ENCODE measurements around the gene MCRIP2.

The MCRIP2 gene

DNA sequence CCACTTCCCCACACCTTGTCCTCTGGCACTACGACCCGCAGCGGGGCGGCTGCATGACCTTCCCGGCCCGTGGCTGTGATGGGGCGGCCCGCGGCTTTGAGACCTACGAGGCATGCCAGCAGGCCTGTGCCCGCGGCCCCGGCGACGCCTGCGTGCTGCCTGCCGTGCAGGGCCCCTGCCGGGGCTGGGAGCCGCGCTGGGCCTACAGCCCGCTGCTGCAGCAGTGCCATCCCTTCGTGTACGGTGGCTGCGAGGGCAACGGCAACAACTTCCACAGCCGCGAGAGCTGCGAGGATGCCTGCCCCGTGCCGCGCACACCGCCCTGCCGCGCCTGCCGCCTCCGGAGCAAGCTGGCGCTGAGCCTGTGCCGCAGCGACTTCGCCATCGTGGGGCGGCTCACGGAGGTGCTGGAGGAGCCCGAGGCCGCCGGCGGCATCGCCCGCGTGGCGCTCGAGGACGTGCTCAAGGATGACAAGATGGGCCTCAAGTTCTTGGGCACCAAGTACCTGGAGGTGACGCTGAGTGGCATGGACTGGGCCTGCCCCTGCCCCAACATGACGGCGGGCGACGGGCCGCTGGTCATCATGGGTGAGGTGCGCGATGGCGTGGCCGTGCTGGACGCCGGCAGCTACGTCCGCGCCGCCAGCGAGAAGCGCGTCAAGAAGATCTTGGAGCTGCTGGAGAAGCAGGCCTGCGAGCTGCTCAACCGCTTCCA is 8.1 kb upstream of the MCRIP2 start:
- no peak for DNase-seq

DNA sequence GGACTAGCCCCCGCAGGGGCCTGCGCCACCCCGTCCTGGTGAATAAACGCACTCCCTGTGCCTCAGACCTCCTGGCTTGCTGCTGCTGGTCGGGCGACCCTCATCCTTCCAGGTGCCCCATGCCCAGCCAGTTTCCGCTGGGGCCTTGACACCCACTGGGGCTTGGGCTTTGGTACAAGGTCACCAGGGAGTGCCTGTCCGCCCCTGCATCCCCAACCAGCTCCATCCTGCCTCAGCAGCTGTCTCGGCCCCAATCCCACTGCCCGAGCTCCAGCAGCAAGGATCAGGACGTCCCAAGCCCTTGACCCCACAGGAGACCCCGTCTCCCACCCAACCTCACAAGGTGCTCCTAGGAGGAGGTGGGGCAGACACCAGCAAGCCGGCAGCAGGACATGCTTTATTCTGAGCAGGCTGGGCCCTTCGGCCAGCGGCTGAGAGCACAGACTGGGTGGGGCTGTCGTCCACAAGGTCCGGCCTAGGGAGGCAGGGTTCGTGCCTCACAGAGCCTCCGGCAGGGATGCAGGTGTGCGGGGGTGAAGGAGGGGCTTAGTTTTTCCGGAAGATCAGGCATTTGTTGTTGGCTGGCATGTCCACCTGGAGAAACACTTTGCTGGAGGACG is 7.5 kb upstream of the MCRIP2 start:
- no peak for DNase-seq

DNA sequence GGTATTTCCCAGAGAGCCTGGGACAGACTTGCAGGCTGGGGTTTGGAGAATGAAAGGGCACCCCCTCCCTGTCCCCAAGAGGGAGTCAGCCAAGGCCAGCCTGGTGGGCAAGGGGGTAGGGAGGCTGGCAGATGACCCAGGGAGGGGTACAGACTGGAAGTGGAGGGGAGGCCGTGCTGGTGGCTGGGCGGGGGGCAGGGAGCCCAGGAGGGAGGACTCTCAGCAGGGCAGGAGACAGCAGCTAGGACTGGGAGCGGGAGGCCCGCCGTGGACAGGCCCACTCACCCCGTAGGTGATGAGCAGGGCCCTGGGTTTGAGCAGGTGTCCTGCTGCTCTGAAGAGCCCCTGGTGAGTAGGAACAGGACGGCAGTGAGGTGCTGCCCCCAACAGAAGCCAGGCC is 6.6 kb upstream of the MCRIP2 start:
- no peak for DNase-seq

DNA sequence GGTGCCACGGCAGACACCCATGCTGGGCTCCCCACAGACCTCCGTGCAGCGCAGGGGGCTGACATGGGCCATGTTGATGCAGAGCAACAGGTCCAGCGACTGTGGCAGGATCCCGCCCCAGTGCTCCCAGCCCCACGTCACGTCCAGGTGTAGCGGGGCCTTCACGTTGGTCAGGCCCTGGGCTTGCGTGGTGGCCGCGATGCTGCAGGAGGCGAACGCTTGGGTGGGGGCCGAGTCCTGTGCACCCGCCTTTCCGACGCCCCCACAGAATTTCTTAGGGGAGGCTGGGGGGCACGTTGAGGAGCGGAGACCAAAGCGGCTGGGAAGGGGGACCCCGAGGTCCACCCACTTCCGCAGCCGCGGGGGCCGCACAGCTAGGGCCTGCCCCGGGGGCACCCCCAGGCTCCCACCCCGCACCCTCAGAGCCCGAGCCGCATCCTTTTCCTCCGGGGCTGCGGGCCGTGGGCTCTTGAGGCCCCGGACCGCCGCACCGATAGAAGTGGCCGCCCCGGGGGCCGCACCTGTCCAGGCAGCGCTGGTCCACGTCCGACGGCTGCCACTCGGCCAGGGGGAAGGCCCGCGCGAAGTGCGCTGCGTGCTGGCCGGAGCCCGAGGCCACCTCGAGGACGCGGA is 5.9 kb upstream of the MCRIP2 start:
- no peak for DNase-seq

DNA sequence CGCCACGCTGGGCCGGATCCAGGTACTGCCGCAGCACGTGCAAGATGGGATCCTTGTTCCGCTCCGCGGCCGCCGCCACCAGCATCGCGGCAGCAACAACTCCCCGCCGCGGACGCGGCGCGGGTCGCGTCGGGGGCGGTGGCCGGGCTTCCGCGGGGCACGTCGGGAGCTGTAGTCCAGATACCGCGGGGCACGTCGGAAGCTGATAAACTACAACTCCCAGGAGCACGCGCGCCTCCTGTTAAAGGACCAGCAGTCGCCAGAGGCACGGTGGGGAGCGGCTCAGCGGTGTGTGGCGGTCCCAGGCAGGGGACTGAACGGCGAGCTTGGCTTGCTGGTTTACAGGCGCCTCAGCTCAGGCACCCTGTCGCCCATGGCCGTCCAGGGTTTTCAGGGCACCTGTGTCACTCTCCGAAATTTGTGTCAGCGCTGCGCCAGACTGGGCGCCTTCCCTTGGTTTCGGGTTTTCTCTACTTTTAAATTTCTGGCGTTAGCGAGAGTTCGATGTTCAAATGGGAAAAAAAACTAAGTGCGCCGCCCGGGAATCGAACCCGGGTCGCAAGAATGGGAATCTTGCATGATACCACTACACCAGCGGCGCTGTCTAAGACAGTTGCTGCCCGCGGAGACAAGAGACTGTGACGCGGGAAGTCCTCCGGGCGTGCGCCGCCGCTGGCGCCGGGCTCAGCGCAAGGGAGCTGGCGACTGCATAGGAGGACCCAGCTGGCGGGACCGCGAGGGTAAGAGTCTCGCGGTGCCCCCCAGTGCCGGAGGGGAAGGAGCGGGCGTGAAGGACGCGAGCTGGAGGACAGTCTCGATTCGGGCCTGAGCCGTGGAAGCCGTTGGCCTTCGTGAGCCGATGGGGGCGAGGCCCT is 5.2 kb upstream of the MCRIP2 start, which contains the start of gene METTL26:
Gene METTL26, minus strand, starts transcription at position 100 of the 875 bp plus-strand sequence. Its CDS starts 15 bp downstream, at position 85.
- peak; percentile 94 for DNase-seq

DNA sequence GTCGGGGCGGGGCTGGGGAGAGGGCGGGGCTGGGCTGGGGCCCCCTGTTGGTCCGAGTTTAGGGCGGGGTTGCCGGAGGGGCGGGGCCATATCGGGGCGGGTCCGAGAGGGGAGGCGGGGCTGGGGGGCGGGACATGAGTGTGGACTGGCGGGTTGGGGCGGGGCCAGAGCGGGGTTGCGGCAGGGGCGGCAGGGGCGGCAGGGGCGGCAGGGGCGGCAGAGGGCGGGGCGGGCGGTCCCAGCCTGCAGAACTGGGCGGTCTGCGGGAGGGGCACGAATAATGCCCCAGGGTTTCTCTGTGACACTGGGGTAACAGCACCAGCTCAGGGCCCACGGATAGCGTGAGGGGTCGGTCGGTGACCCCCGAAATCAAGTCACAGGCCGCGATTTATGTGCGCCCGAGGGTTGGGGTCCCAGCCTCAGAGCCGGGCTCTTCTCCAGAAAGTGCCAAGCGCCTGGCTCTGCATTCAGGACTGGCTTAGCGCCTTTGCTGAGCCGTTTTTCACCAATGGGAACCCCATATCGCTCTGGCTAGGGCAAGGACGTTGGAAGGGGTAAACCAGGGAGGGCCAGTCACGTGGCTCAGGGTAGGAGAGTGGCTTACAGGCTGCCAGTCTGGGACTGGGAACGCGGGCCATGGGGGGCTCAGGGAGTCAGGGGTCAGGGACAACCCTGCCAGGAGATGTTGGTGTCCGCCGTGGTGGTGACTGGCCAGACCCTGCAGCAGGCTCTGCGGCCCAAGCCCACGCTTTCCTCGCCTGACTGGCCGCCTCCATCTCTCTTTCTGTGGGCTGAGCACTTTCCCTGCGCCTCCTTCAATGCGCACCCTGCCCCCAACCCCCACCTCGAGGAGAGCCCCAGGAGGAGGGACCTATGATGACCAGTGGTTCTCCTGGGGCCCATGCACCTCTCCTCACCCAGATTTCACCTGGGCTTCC is 4.3 kb upstream of the MCRIP2 start:
- DNase-seq: peak; percentile 85

DNA sequence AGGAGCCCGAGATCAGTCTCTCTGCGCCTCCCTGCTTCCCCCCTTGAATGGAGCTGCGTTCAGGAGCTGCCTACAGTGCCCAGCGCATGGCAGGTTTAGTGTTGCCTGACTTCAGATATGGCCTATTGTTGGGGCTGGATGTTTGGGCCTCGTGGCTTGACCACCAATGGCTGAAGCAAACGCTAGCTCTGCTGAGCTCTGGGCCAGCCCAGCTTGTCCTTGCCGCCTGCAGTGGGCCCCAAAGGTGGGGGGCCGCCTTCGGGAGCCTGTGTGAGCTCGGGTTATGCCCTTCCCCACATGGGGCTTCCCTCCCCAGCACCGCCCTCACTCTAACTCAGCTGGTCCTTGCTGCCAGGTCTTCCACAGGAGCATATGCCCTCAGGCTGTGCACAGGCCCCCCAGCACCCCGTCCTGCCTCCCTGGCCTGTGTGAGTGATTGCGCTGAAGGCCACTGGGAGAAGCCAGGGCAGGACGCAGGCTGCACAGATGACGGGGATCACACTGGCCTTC is 3.5 kb upstream of the MCRIP2 start:
- DNase-seq: no peak

DNA sequence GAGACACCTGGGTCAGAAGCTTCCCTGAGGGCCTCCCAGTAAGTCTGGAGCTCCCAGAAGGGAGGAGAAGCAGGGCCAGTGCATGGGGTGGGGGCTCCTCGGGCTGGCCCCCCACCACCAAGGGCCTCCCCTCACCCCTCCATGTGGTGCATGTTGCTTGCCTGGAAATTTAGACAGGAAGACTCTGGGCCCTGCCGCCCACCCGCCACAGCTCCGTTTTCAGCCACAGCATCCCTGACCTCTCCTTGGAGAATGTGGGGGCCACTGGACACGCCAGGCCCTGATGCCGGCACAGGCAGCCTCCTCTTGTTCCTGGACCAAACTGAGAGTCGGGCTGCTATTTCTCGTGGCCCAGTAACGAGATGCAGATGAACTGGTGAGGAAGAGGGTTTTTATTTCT is 2.8 kb upstream of the MCRIP2 start:
- DNase-seq: no peak

DNA sequence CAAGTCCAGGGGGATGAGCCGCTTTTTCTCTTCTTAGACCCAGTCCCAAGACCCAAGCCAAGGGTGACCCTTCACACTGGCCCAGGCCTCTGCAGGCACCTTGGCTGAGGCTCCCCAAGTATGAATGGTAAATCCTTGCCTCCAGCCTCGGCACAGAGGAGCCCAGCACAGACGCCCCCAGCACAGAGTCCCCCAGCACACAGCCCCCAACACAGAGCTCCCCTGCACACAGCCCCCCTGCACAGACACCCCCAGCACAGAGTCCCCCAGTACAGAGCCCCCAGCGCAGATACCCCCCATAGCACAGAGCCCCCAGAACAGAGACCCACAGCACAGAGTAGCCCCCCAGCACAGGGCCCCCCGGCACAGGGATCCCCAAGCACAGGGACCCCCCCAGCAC is 1.0 kb upstream of the MCRIP2 start:
- DNase-seq: no peak

DNA sequence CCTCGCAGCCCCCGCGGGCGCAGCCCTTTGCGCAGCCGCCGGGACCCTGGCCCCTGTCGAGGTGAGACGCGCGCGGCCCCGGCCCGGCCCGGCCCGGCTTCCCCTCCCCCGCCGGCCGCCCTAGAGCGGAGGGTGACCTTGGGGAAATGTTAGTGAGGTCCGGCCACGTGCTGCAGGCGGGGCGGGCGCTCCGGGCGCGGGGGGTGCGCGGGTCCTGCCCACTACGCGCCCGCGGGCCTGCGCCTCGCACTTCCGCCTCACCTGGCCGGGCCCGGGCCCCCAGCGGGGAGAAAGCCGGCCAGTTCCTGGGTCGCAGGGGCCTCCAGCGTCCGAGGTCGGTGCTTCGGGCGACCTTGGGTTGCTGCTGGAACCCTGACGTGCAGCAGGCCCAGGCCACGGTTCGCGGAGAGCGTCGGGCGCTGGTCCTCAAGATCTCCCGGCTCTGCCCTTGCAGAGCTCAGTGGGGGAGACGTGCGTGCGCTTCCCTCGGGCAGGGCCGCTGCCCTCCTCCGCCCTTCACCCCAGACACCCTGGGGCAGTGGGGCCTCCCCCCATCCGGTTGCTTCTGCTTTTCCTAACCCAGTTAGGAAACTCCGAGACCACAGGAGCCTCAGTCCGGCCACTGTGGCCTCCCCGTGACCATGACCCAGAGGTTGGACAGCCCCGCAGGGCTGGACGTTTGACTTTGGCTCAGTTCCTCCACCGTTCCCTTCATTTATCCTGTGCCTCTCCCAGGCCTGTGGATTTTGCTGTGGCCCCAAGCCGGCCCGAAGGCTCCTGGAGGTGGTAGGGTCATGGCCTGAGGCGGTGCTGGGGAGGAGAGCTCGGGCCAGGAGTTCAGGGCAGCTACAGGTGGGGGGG is 791 bp downstream of the MCRIP2 start:
- DNase-seq: no peak

DNA sequence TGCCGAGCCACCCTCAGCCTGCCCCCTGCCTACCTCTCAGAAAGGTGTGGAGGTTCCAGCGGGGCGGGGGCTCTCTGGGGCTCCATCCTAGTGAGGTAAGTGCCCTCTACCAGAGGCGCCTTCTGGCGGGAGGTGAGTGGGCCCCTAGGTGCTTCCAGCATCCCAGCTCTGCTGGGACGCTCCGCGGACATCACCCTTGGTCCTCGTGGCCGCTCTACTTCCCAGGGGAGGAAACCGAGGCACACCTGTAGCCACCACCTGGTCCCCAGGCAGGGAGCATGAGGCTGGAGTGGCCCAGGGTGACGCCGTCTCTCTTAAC is 1.4 kb downstream of the MCRIP2 start:
- DNase-seq: no peak

DNA sequence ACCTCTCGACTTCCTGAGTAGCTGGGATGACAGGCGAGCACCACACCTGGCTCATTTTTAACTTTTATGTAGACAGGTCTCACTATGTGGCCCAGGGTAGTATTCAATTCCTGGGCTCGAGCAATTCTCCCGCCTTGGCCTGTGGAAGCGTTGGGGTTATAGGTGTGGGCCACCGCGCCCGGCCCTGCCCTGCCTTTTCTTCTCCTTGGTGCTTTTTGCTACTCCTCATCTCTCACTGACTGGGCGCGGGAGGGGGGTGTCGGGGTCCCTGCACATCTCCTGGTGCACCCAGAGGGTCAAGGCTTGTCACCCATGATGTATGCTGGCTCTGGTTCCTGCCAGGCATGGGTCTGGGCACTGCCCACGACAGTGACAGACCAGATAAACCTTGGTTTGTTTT is 2.9 kb downstream of the MCRIP2 start:
- no peak for DNase-seq

DNA sequence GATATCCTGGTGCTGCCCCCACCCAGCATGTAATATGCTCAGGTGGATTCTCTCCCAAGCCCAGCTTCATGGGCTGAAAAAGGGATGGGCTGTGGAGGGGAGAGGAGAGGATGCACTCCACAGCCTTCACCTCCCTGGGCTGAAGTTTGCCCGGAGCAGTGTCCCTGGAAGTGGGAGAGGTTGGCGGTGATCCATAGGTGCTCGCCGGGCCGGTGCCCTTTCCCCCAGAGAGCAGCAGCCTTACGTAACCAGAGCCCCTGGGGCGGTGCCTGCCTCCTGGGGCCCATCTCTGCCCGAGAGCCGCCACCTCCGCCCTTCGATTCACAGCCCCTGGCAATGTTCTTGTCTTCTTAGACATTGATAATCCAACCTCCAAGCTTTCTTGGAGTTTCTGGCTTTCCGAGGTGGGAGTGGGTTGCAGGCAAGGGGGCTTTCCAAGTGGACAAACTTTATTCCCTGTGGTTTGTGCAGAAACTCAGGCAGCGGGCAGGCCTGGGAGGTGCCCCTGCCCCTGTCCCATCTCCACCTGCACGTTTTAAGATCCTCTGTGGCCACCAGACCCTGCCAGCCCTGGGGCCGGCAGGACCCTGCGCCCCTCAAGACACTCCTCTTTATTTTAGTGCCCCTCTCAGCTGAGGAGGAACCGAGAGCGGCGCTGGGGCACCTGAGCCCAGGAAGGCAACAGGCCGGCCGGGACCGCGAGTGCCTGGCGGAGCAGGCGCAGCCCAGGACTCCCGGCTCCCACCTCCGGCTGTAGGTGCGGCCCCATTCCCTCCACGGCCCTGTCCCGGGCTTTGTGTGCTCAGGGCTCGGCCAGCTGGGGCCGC is 4.4 kb downstream of the MCRIP2 start:
- DNase-seq: no peak

DNA sequence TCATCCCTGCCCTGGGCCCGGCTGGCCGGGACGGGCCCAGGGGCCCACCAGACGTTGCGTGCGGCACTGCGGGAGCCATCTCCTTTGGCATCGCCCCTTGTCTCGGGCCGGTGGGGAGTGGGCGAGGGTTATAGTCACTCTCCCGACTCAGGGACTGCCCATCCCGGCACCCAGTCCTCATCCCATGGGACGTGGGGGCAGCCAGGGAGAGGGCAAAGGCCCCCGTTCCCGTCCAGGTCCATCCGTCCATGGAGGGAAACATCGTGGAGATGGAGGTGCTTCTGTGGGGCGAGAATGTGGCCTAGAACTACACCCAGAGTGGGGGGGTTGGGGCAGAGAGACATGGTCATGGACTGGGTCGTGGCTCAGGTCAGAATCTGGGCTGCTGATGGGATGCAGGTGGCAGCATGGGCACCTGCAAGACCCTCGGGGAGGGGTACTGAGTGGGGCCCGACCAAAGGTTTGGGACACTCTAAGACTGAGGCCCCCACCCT is 5.1 kb downstream of the MCRIP2 start:
- DNase-seq: no peak

DNA sequence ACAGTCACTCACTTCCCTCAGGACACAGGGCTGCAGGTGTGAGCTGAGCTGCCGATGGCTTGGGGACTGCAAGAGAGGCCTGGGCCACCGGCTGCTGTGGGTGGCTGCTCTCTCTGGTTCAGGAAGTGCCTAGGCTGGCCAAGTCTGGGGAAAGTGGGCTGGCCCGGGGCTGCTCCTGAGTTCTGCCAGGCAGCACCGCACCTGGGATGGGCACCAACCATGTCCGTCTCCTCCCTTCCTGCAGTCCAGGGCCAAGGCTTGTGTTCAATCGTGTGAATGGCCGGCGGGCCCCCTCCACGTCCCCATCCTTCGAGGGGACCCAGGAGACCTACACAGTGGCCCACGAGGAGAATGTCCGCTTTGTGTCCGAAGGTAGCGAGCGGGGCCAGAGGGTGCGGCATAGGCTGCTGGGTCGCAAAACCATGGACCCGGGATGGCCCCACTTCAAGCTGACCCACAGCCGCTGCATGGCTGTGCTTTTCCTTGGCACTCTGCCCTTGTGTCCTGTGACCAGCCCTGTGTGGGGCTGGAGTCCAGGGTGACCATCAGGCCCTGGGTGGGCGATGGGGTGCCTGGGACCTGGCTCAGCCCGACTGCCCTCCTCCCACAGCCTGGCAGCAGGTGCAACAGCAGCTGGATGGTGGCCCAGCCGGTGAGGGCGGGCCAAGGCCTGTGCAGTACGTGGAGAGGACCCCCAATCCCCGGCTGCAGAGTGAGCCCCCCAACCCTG is 5.7 kb downstream of the MCRIP2 start:
- no peak for DNase-seq

DNA sequence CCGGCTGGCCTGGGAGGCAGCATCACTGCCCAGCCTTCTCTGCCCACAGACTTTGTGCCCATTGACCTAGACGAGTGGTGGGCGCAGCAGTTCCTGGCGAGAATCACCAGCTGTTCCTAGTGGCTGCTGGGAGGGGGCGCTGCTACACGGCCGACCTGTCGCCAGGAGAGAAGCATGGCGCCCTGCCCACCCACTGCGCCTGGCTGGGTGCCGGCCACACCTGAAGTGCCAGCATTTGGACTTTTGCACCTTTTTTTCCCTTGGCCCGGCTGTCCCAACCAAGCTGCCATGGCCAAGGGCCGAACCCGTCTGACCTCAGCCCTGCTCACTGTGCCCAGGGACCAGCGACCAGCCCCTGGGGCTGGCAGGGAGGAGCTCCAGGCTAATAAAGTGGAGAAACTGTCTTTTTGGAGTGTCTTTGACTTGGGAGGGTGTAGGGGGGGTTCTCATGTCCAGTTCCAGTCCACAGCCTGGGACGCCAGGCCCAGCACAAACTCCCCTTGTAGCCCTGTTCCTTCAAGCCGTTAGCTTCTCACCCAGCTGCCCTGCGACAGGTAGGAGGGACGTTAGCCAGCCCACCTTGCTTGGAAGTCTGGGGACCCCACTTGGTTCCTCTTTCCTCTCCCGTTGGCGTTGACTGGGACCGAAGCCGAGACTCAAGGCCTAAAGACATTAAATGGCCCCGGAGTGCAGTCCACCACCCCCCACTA is 6.6 kb downstream of the MCRIP2 start:
- DNase-seq: peak; percentile 29

DNA sequence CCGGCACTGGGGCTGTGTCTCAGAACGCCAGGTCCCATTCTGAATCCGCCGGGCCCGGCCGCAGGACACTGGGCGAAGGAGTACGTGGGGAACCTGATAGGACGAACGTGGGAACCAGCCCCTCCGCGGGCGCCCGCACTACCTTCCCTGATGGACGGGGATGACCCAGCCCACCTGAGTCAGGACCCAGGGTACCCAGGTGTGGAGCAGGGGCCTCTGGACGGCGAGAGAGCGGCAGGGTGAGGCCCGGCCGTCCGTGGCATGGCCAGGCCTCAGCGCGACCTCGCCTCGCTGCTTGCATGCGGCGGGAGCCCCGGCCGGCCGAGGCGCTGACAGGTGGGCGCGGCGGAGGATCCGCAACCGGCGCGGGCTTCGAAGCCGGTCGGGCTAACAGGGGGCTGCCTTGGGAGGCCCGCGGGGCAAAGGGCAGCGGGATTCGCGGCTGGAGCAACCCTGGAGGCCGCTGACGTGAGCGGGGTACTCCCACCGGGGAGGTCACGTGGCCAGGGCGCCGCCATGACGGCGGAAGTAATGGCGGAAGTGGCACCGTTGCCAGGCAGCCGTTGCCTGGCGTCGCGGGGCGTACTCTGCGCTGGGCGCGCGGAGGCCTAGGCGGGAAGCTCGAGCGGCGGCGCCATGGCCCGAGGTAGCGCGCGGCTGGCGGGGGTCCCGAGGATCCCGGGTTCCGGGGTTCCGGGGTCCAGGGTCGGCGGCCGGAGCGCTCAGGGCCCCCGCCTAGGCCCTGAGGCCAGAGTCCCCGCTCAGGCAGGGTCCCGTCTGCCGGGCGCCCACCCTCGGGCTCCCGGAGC is 7.4 kb downstream of the MCRIP2 start, which contains the start of gene WDR90:
Gene WDR90, plus strand, starts transcription at position 585 of the 809 bp plus-strand sequence. Its CDS starts 52 bp downstream, at position 637.
- peak; percentile 92 for DNase-seq
